Measurements from ENCODE around the gene SCAF1. TPM values are rescaled to one million over a fixed set of nuclear protein-coding genes. Genes with fewer than 3 reads are reported as not detected.

SCAF1 gene
- total and polyA plus RNA-seq, 9 of the 15 experiments (the other 6 are each of a cell fraction or from before 2014, with no cell fraction given): 0.20 to 79.0 (median 4.9) TPM

- no peak for TF ChIP-seq RAD21 (CRISPR knock-in tag; conservative IDR thresholded peaks at IDR 0.05 in 1 of 2, IDR thresholded peaks at IDR 0.05 in 1 of 2)
- TF ChIP-seq ZNF589 (CRISPR knock-in tag; IDR thresholded peaks at IDR 0.05; ENCODE audit: low read depth): 0 out of 2 replicates have a peak, but pooled peaks have one; percentile 41
These were observed 27.7 kb upstream of the SCAF1 start (continued) for GRCh38 chr19:49614096-49614833.

DNA sequence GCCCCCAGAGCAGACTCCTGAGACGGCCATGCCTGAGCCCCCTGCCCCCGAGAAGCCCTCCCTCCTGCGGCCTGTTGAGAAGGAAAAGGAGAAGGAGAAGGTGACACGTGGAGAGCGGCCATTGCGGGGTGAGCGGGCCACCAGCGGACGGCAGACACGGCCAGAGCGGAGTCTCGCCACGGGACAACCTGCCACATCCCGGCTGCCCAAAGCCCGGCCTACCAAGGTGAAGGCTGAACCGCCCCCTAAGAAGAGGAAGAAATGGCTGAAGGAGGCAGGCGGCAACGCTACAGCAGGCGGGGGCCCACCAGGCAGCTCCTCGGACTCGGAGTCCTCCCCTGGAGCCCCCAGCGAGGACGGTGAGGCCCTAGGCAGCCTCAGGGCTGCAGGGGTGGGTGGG lies 26.1 kb upstream of the SCAF1 start:
- H4K20me1 ChIP-seq (replicated peaks; ENCODE audit: control insufficient read depth, insufficient read depth, low read length): no peaks in the 10 kb centered on the region; the same call in 1 of the 2 replicates
- no peak overlapping the region for H2AFZ ChIP-seq (ENCODE audit: low read depth, low read length)
- in situ Hi-C loops (cut with MboI) (no loop called here), intact Hi-C loops (cut with micrococcal nuclease) (no loop called here)
- ChIA-PET POLR2A (no interaction called here), CTCF (ENCODE audit: low intra/inter-chr PET ratio) (no interaction called here)
- WGBS (ENCODE audit: insufficient coverage, low coverage, missing lambda C conversion rate): 94% methylated on average over 14 of the region's 23 CpGs
- BruUV-seq (replicated peaks): no TSS peak
- ATAC-seq: no peak
- H3K27ac ChIP-seq (ENCODE audit: extremely low read depth, low read depth, low read length): no peak overlapping the region
- no peak for TF ChIP-seq MEIS2 (IDR thresholded peaks at IDR 0.05; ENCODE audit: partially characterized antibody)
- peaks cover 3% of the 10 kb centered on the region; the same call in 1 of the 3 replicates for H3K79me2 ChIP-seq (ENCODE audit: control insufficient read depth, insufficient read depth, low read length)
- no peaks in the 10 kb centered on the region for H3K27me3 ChIP-seq (ENCODE audit: control insufficient read depth in 2 of 2, insufficient read depth in 2 of 2, low read length in 2 of 2)
- peaks cover 2% of the 10 kb centered on the region for H3K9me1 ChIP-seq (ENCODE audit: control insufficient read depth, insufficient read depth, low read length)
- DNase-seq (ENCODE audit: extremely low read depth in 1 of 4, low spot score in 3 of 4): no peak
- FAIRE-seq: no peak
- peaks cover 74% of the 10 kb centered on the region; the same call in 1 of the 3 replicates for H3K36me3 ChIP-seq (ENCODE audit: control insufficient read depth, insufficient read depth, low read length)
- no peak overlapping the region for H3K4me3 ChIP-seq
- no peak overlapping the region for H3K4me2 ChIP-seq (ENCODE audit: insufficient read depth, low read length)
- peaks cover 0 to 10% of the 10 kb centered on the region in 2 experiments; a peak in 2 of 5 replicates for H3K4me1 ChIP-seq (replicated peaks in 1 of 2; ENCODE audit: control insufficient read depth in 2 of 2, insufficient read depth in 2 of 2, low read length in 2 of 2)
- no peaks in the 10 kb centered on the region for H3K9me3 ChIP-seq (replicated peaks; ENCODE audit: control insufficient read depth, insufficient read depth, low read depth, low read length)
- no peak overlapping the region for H3K9ac ChIP-seq (ENCODE audit: insufficient read depth in 1 of 2, low read depth in 2 of 2, low read length in 2 of 2)

Data from K562 (cell line).